CD4-positive, alpha-beta T cell treated with Interleukin-15 for 1 hour (primary cell): ENCODE results near the gene DYNLT2.
"Not testable (repeated sequence)": the region's sequence is repeated elsewhere in the genome, so short reads cannot be mapped to it uniquely, and the experiment has no call there.

Experiments
- DNase-seq: peaks from one replicate; pipeline ENCODE4 v3.0.0-alpha.2; 2020

DYNLT2 gene

GRCh38 chr6:169783401-169783800 is 32.0 kb upstream of the DYNLT2 start:
- DNase-seq, result no peak

GRCh38 chr6:169782966-169783365 is 31.6 kb upstream of the DYNLT2 start:
- no peak for DNase-seq

- no peak for DNase-seq
Measured at GRCh38 chr6:169780571-169781091, 29.3 kb upstream of the DYNLT2 start.

- no peak for DNase-seq
Measured at GRCh38 chr6:169779896-169780295, 28.5 kb upstream of the DYNLT2 start.

- no peak for DNase-seq
Measured at GRCh38 chr6:169779092-169779815, 27.9 kb upstream of the DYNLT2 start.

GRCh38 chr6:169778646-169779045 is 27.3 kb upstream of the DYNLT2 start:
- no peak for DNase-seq

- DNase-seq, result no peak
Measured at GRCh38 chr6:169777896-169778295, 26.5 kb upstream of the DYNLT2 start.

GRCh38 chr6:169776379-169776778 is 25.0 kb upstream of the DYNLT2 start:
- no peak for DNase-seq

- no peak for DNase-seq
Measured at GRCh38 chr6:169775321-169775720, 23.9 kb upstream of the DYNLT2 start.

GRCh38 chr6:169774347-169774746 is 23.0 kb upstream of the DYNLT2 start:
- no peak for DNase-seq

GRCh38 chr6:169766921-169767736 is 15.8 kb upstream of the DYNLT2 start:
- DNase-seq, result no peak

GRCh38 chr6:169766232-169766631 is 14.9 kb upstream of the DYNLT2 start:
- no peak for DNase-seq

- not testable (repeated sequence) for DNase-seq
Measured at GRCh38 chr6:169765789-169766188, 14.4 kb upstream of the DYNLT2 start.

GRCh38 chr6:169763881-169764280 is 12.5 kb upstream of the DYNLT2 start:
- no peak for DNase-seq

GRCh38 chr6:169763308-169763707 is 11.9 kb upstream of the DYNLT2 start:
- no peak for DNase-seq

GRCh38 chr6:169755162-169755561 is 3.8 kb upstream of the DYNLT2 start:
- no peak for DNase-seq

- DNase-seq, result no peak
Measured at GRCh38 chr6:169752074-169752623, 777 bp upstream of the DYNLT2 start.

GRCh38 chr6:169746556-169746955 is 4.8 kb downstream of the DYNLT2 start:
- DNase-seq, result no peak

GRCh38 chr6:169745405-169745804 is 6.0 kb downstream of the DYNLT2 start:
- no peak for DNase-seq

GRCh38 chr6:169741344-169741743 is 10.0 kb downstream of the DYNLT2 start:
- DNase-seq, result no peak

GRCh38 chr6:169738976-169739529 is 12.3 kb downstream of the DYNLT2 start:
- DNase-seq, result no peak

GRCh38 chr6:169738204-169738975 is 13.0 kb downstream of the DYNLT2 start:
- DNase-seq, result no peak

- no peak for DNase-seq
Measured at GRCh38 chr6:169729961-169730360, 21.4 kb downstream of the DYNLT2 start.
